Neutrophil (primary cell): ENCODE measurements around the gene RUBCNL.

Experiments
- H3K27ac ChIP-seq: fragments of 200-600 bp; sonication (generic); 2 replicates; pipeline ENCODE4 v1.5.1; 2016; ENCODE audit warnings: mild to moderate bottlenecking, moderate library complexity
- H3K27me3 ChIP-seq: fragments of 200-600 bp; sonication (generic); 2 replicates; pipeline ENCODE4 v1.6.0; 2016; ENCODE audit warnings: mild to moderate bottlenecking
- H3K36me3 ChIP-seq: fragments of 200-600 bp; sonication (generic); 2 replicates; pipeline ENCODE4 v1.5.1; 2017
- H3K4me1 ChIP-seq, 2 experiments: fragments of 200-600 bp in 1 of 2; sonication (generic) in 1 of 2; 1 replicate in 1 of 2; 2 replicates in 1 of 2; pipeline versions ENCODE4 v1.5.1 to v1.6.1; 2013 to 2016; ENCODE audit warnings: low read depth in 1 of 2, low read length in 1 of 2, mild to moderate bottlenecking in 1 of 2, moderate library complexity in 1 of 2; ENCODE audit not compliant: control insufficient read depth in 1 of 2, insufficient read depth in 1 of 2
- H3K4me3 ChIP-seq, 2 experiments: fragments of 200-600 bp in 1 of 2; sonication (generic) in 1 of 2; 1 replicate in 1 of 2; 2 replicates in 1 of 2; pipeline ENCODE4 v1.5.1; 2013 to 2016; ENCODE audit warnings: low read depth in 1 of 2, low read length in 1 of 2, mild to moderate bottlenecking in 1 of 2, moderate library complexity in 1 of 2
- H3K9me3 ChIP-seq: fragments of 200-600 bp; sonication (generic); 2 replicates; pipeline ENCODE4 v1.5.1; 2016
- CTCF ChIP-seq: fragments of 200-600 bp; sonication (generic); IDR thresholded peaks from 2 replicates; pipeline ENCODE4 v1.5.1; 2016; ENCODE audit warnings: antibody characterized with exemption

RUBCNL gene

DNA sequence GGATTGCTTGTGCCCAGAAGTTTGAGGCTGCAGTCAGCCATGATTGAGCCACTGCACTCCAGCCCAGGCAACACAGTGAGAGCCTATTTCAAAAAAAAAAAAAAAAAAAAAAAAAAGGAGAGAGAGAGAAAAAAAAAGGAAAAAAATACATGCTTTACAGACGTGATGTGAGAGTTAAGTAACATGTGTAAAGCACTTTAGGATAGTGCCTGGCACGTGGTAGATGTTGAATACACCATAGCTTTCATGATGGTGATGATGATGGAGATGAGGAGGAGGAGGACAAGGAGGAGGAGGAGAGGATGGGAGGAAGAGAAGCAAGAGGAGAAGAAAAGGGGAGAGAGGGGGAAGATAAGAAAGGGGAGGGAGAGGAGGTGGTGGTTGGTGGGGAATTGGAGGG, 15.1 kb upstream of the RUBCNL start:
- H3K27ac ChIP-seq = peak overlapping the region; percentile 94
- H3K4me3 ChIP-seq = no peak overlapping the region
- peaks cover 59 to 63% of the 10 kb centered on the region in 2 experiments for H3K4me1 ChIP-seq
- no peaks in the 10 kb centered on the region for H3K9me3 ChIP-seq
- no peaks in the 10 kb centered on the region for H3K27me3 ChIP-seq
- no peak for TF ChIP-seq CTCF
- no peaks in the 10 kb centered on the region for H3K36me3 ChIP-seq

DNA sequence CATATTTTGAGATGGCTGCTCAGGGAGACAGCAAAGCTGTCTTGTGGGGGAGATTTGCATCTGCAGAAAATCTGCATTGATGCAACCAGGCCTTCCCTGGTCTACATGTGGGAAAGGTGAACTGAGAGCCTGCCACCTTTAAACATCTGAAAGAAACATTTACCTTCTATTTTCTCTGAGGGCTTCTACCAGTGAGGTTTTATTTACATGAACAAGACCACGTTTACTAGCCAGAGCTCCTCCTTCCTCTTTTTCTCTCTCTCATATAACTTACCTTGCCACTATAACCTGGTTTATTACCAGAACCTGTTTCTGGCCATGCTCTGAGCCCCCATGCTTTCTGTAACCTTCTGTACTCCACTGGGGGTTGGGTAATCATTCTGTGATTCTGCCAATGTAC, 14.4 kb upstream of the RUBCNL start:
- Histone ChIP-seq H3K36me3 (no peaks in the 10 kb centered on the region), H3K9me3 (no peaks in the 10 kb centered on the region), H3K27me3 (no peaks in the 10 kb centered on the region), H3K4me3 (peak overlapping the region in 1 of 2 experiments; percentile 11), H3K27ac (peak overlapping the region; percentile 73), H3K4me1 (peaks cover 59 to 63% of the 10 kb centered on the region in 2 experiments)
- no peak for TF ChIP-seq CTCF

GRCh38 chr13:46396341-46396740, 9.3 kb upstream of the RUBCNL start:
- Histone ChIP-seq H3K27ac (no peak overlapping the region), H3K27me3 (no peaks in the 10 kb centered on the region), H3K9me3 (no peaks in the 10 kb centered on the region), H3K4me1 (peaks cover 14 to 20% of the 10 kb centered on the region in 2 experiments), H3K36me3 (no peaks in the 10 kb centered on the region), H3K4me3 (no peak overlapping the region)
- TF ChIP-seq CTCF = no peak

DNA sequence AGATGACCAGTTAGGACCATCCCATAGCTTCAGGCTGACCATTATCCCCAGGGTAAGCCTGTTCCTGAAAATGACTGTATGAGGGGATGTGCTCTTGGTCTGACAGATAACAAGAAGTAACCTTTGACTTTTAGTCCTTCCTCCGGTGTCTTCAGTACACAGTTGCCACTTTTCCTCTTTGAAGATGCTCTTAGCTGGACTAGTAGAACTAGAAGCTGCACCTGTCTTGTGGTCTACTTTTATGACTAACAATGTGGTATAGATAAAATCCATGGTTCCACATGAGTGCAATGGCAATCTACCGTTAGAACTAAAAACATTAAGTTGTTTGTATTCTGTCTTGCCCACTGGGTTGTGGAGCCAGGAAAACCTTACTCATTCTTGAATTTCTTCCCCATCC, 5.9 kb upstream of the RUBCNL start:
- no peaks in the 10 kb centered on the region for H3K9me3 ChIP-seq
- peaks cover 31 to 36% of the 10 kb centered on the region in 2 experiments for H3K4me1 ChIP-seq
- H3K27me3 ChIP-seq = no peaks in the 10 kb centered on the region
- no peak for TF ChIP-seq CTCF
- no peak overlapping the region for H3K27ac ChIP-seq
- H3K36me3 ChIP-seq = no peaks in the 10 kb centered on the region
- no peak overlapping the region for H3K4me3 ChIP-seq

- peaks cover 53 to 60% of the 10 kb centered on the region in 2 experiments for H3K4me1 ChIP-seq
- peaks cover 3% of the 10 kb centered on the region for H3K36me3 ChIP-seq
- TF ChIP-seq CTCF = no peak
- H3K27me3 ChIP-seq = no peaks in the 10 kb centered on the region
- peak overlapping the region; percentile 94 for H3K27ac ChIP-seq
- peak overlapping the region; percentile 40 to 54 for H3K4me3 ChIP-seq
- no peaks in the 10 kb centered on the region for H3K9me3 ChIP-seq
Observed at GRCh38 chr13:46389457-46390451, 2.7 kb upstream of the RUBCNL start.
